ENCODE results near the gene FXR2.
A peak's percentile ranks its signal among the peaks of the same experiment; 100 is the strongest.

Gene FXR2

GRCh38 chr17:7552621-7553051, 62.1 kb downstream of the FXR2 start:
- DNase-seq (ENCODE audit: low read depth in 2 of 2), result no peak

GRCh38 chr17:7551396-7551795, 63.3 kb downstream of the FXR2 start:
- no peak for DNase-seq (ENCODE audit: low read depth in 2 of 2)

GRCh38 chr17:7550344-7550743, 64.4 kb downstream of the FXR2 start:
- DNase-seq (ENCODE audit: low read depth in 2 of 2), result no peak

- DNase-seq (ENCODE audit: low read depth in 2 of 2), result peak in 1 of 2 donors; percentile 34
These were observed 65.2 kb downstream of the FXR2 start for GRCh38 chr17:7549401-7550055.

GRCh38 chr17:7548585-7549400, 65.9 kb downstream of the FXR2 start, which contains the start of gene TNFSF12:
TSS of gene TNFSF12 (plus strand) at chr17:7549058. CDS start at chr17:7549154, 96 bp downstream.
- peak in 1 of 2 donors; percentile 34 for DNase-seq (ENCODE audit: low read depth in 2 of 2)

- DNase-seq (ENCODE audit: low read depth in 2 of 2), result no peak
These were observed 69.8 kb downstream of the FXR2 start for GRCh38 chr17:7544911-7545310.
